ENCODE measurements around the gene PRPF8. TPM values are rescaled to one million over a fixed set of nuclear protein-coding genes. Genes with fewer than 3 reads are reported as not detected.
"Not testable (repeated sequence)": the region's sequence is repeated elsewhere in the genome, so short reads cannot be mapped to it uniquely, and the experiment has no call there.

Gene PRPF8
- total RNA-seq, 1 donor from 2014 or later, result 378 TPM

DNA sequence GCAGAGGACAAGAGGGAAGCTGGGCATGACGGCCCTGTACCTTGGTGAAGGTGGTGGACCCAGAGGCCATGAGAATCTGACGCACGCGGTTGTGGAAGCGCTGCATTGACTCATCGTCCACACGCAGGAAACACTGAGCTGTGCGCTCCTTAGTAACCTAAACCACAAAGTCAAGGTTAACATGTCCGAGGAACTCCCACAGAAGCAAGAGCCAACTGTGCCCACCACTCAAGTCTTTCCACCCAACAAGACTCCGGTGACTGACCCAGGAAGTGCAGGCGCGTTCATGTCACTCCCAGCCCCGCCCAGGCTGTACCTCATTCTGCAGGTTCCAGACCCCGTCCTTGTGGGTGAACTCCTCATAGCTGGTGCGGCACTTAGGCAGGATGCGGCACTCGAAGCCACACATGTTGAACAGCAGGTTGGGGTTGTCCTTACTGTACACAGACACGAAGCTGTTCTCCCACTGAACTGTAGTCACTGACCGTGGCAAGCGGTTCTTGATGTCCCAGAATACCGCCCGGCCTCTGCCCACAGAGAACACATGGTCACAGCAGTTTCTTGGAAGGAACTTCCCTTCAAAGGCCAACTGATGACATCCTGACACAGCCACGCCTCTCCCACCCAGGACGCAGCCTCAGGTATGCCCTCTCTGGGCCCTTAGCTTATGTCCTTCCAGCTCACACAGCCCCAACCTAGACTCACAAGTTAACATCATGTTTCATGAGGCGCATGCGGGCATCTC lies 11.5 kb downstream of the PRPF8 start:
- TF ChIP-seq, protein P1, sequence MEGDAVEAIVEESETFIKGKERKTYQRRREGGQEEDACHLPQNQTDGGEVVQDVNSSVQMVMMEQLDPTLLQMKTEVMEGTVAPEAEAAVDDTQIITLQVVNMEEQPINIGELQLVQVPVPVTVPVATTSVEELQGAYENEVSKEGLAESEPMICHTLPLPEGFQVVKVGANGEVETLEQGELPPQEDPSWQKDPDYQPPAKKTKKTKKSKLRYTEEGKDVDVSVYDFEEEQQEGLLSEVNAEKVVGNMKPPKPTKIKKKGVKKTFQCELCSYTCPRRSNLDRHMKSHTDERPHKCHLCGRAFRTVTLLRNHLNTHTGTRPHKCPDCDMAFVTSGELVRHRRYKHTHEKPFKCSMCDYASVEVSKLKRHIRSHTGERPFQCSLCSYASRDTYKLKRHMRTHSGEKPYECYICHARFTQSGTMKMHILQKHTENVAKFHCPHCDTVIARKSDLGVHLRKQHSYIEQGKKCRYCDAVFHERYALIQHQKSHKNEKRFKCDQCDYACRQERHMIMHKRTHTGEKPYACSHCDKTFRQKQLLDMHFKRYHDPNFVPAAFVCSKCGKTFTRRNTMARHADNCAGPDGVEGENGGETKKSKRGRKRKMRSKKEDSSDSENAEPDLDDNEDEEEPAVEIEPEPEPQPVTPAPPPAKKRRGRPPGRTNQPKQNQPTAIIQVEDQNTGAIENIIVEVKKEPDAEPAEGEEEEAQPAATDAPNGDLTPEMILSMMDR (IDR thresholded peaks at IDR 0.05; ENCODE audit: unreplicated experiment), result no peak
- Mint-ChIP-seq H3K27me3 (no peaks in the 10 kb centered on the region), H3K9me3 (ENCODE audit: low read depth) (no peaks in the 10 kb centered on the region), H3K36me3 (ENCODE audit: insufficient read depth) (peaks cover 38% of the 10 kb centered on the region), H3K27ac (no peak overlapping the region), H3K4me3 (ENCODE audit: low read depth) (no peak overlapping the region), H3K4me1 (ENCODE audit: low read depth) (no peaks in the 10 kb centered on the region)
- DNase-seq (ENCODE audit: low spot score, unreplicated experiment), result no peak

- not testable (repeated sequence) for H3K4me3 Mint-ChIP-seq (ENCODE audit: low read depth); DNase-seq (ENCODE audit: low spot score, unreplicated experiment); H3K4me1 Mint-ChIP-seq (ENCODE audit: low read depth); H3K9me3 Mint-ChIP-seq (ENCODE audit: low read depth); H3K27me3 Mint-ChIP-seq; H3K27ac Mint-ChIP-seq
- peaks cover 45% of the 10 kb centered on the region for H3K36me3 Mint-ChIP-seq (ENCODE audit: insufficient read depth)
These were observed 20.7 kb downstream of the PRPF8 start for GRCh38 chr17:1663934-1664333.

GRCh38 chr17:1661045-1661444 lies 23.6 kb downstream of the PRPF8 start:
- Mint-ChIP-seq H3K36me3 (ENCODE audit: insufficient read depth) (peaks cover 52% of the 10 kb centered on the region), H3K27me3 (no peaks in the 10 kb centered on the region), H3K9me3 (ENCODE audit: low read depth) (no peaks in the 10 kb centered on the region), H3K4me1 (ENCODE audit: low read depth) (no peaks in the 10 kb centered on the region), H3K4me3 (ENCODE audit: low read depth) (no peak overlapping the region), H3K27ac (no peak overlapping the region)
- TF ChIP-seq, protein P1 (IDR thresholded peaks at IDR 0.05; ENCODE audit: unreplicated experiment), result no peak
- no peak for DNase-seq (ENCODE audit: low spot score, unreplicated experiment)

GRCh38 chr17:1658100-1658499 lies 26.6 kb downstream of the PRPF8 start:
- peaks cover 62% of the 10 kb centered on the region for H3K36me3 Mint-ChIP-seq (ENCODE audit: insufficient read depth)
- no peak for DNase-seq (ENCODE audit: low spot score, unreplicated experiment)
- H3K27ac Mint-ChIP-seq, result no peak overlapping the region

GRCh38 chr17:1653735-1654134 lies 30.9 kb downstream of the PRPF8 start:
- H3K4me1 Mint-ChIP-seq (ENCODE audit: low read depth), result peaks cover 4% of the 10 kb centered on the region
- no peak overlapping the region for H3K27ac Mint-ChIP-seq
- TF ChIP-seq, protein P1 (IDR thresholded peaks at IDR 0.05; ENCODE audit: unreplicated experiment), result no peak
- DNase-seq (ENCODE audit: low spot score, unreplicated experiment), result no peak
- H3K9me3 Mint-ChIP-seq (ENCODE audit: low read depth), result no peaks in the 10 kb centered on the region
- H3K27me3 Mint-ChIP-seq, result no peaks in the 10 kb centered on the region
- H3K36me3 Mint-ChIP-seq (ENCODE audit: insufficient read depth), result peaks cover 54% of the 10 kb centered on the region
- no peak overlapping the region for H3K4me3 Mint-ChIP-seq (ENCODE audit: low read depth)

More at GRCh38 chr17:1658100-1658499, 26.6 kb downstream of the PRPF8 start:
- H3K4me1 Mint-ChIP-seq (ENCODE audit: low read depth), result no peaks in the 10 kb centered on the region
- H3K27me3 Mint-ChIP-seq, result no peaks in the 10 kb centered on the region
- no peaks in the 10 kb centered on the region for H3K9me3 Mint-ChIP-seq (ENCODE audit: low read depth)
- H3K4me3 Mint-ChIP-seq (ENCODE audit: low read depth), result no peak overlapping the region
- TF ChIP-seq, protein P1 (IDR thresholded peaks at IDR 0.05; ENCODE audit: unreplicated experiment), result no peak

DNA sequence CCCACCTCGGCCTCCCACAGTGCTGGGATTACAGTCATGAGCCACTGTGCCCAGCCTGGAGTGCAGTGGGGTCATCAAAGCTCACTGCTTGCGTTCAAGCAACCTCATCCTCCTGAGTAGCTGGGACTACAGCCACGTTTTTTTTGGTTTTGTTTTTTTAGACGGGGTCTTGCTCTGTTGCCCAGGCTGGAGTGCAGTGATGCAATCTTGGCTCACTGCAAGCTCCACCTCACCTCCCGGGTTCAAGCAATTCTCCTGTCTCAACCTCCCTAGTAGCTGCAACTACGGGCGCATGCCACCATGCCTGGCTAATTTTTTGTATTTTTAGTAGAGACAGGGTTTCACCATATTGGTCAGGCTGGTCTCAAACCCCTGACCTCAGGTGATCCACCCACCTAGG lies 31.9 kb downstream of the PRPF8 start:
- H3K27ac Mint-ChIP-seq; H3K4me3 Mint-ChIP-seq (ENCODE audit: low read depth); H3K27me3 Mint-ChIP-seq; H3K9me3 Mint-ChIP-seq (ENCODE audit: low read depth); H3K4me1 Mint-ChIP-seq (ENCODE audit: low read depth); DNase-seq (ENCODE audit: low spot score, unreplicated experiment): not testable (repeated sequence)
- H3K36me3 Mint-ChIP-seq (ENCODE audit: insufficient read depth), result peaks cover 45% of the 10 kb centered on the region

All from progenitor cell of endocrine pancreas (in vitro differentiated cells).